WERI-Rb-1 (cell line): ENCODE results near the gene MBOAT2.

Experiments used
- DNase-seq: peaks from one replicate; pipeline ENCODE4 v3.0.0-alpha.2; 2020
- H3K27ac ChIP-seq: fragments of 250-450 bp; sonication (Bioruptor Pico); 2 replicates; pipeline ENCODE4 v1.5.1; 2020; ENCODE audit warnings: mild to moderate bottlenecking, moderate library complexity
- H3K27me3 ChIP-seq: fragments of 250-450 bp; sonication (Bioruptor Pico); 2 replicates; pipeline ENCODE4 v1.5.1; 2021; ENCODE audit warnings: mild to moderate bottlenecking, low read depth, moderate library complexity; ENCODE audit not compliant: insufficient read depth, severe bottlenecking
- H3K36me3 ChIP-seq: fragments of 250-450 bp; sonication (Bioruptor Pico); 2 replicates; pipeline ENCODE4 v1.5.1; 2020; ENCODE audit warnings: mild to moderate bottlenecking, moderate library complexity
- H3K4me3 ChIP-seq: 2 replicates; pipeline ENCODE4 v1.5.1; 2011; ENCODE audit warnings: low read depth, mild to moderate bottlenecking, control low read depth, low read length
- H3K9me3 ChIP-seq: fragments of 250-450 bp; sonication (Bioruptor Pico); 2 replicates; pipeline ENCODE4 v1.5.1; 2021; ENCODE audit warnings: mild to moderate bottlenecking, moderate library complexity; ENCODE audit not compliant: severe bottlenecking
- CTCF ChIP-seq: IDR thresholded peaks from 2 replicates; pipeline ENCODE4 v1.5.1; 2011; ENCODE audit warnings: low read depth, mild to moderate bottlenecking, control low read depth, inconsistent platforms, low read length

MBOAT2 gene

GRCh38 chr2:8877894-8878293, 125.6 kb downstream of the MBOAT2 start:
- no peak for TF ChIP-seq CTCF
- Histone ChIP-seq H3K4me3 (no peak overlapping the region), H3K27me3 (no peaks in the 10 kb centered on the region), H3K9me3 (no peaks in the 10 kb centered on the region), H3K36me3 (peaks cover 27% of the 10 kb centered on the region), H3K27ac (no peak overlapping the region)
- no peak for DNase-seq

- H3K36me3 ChIP-seq: peaks cover 27% of the 10 kb centered on the region
- H3K9me3 ChIP-seq: no peaks in the 10 kb centered on the region
- no peak for DNase-seq
Measured at GRCh38 chr2:8877332-8877731, 126.2 kb downstream of the MBOAT2 start.

GRCh38 chr2:8876628-8877027, 126.9 kb downstream of the MBOAT2 start:
- Histone ChIP-seq H3K9me3 (no peaks in the 10 kb centered on the region), H3K27me3 (no peaks in the 10 kb centered on the region), H3K36me3 (peaks cover 21% of the 10 kb centered on the region), H3K27ac (no peak overlapping the region), H3K4me3 (no peak overlapping the region)
- DNase-seq: no peak
- no peak for TF ChIP-seq CTCF

More at GRCh38 chr2:8877332-8877731, 126.2 kb downstream of the MBOAT2 start:
- Histone ChIP-seq H3K27ac (no peak overlapping the region), H3K27me3 (no peaks in the 10 kb centered on the region), H3K4me3 (no peak overlapping the region)
- TF ChIP-seq CTCF: no peak

GRCh38 chr2:8872821-8873432, 130.6 kb downstream of the MBOAT2 start:
- no peak for DNase-seq
- no peaks in the 10 kb centered on the region for H3K9me3 ChIP-seq
- peak; percentile 39; the same call in 1 of the 2 replicates for TF ChIP-seq CTCF
- no peak overlapping the region for H3K4me3 ChIP-seq
- H3K27ac ChIP-seq: no peak overlapping the region
- H3K27me3 ChIP-seq: no peaks in the 10 kb centered on the region
- peaks cover 18% of the 10 kb centered on the region for H3K36me3 ChIP-seq

- H3K36me3 ChIP-seq: peaks cover 8% of the 10 kb centered on the region
- no peak overlapping the region for H3K4me3 ChIP-seq
- no peak for DNase-seq
- H3K9me3 ChIP-seq: no peaks in the 10 kb centered on the region
- no peak overlapping the region for H3K27ac ChIP-seq
- no peak for TF ChIP-seq CTCF
- no peaks in the 10 kb centered on the region for H3K27me3 ChIP-seq
Measured at GRCh38 chr2:8870441-8870840, 133.0 kb downstream of the MBOAT2 start.

GRCh38 chr2:8867363-8867762, 136.1 kb downstream of the MBOAT2 start:
- H3K4me3 ChIP-seq: no peak overlapping the region
- no peaks in the 10 kb centered on the region for H3K27me3 ChIP-seq
- no peak for DNase-seq
- peaks cover 9% of the 10 kb centered on the region for H3K36me3 ChIP-seq
- no peaks in the 10 kb centered on the region for H3K9me3 ChIP-seq
- no peak for TF ChIP-seq CTCF
- H3K27ac ChIP-seq: no peak overlapping the region
